Measurements from ENCODE around the gene SHH.

DNA sequence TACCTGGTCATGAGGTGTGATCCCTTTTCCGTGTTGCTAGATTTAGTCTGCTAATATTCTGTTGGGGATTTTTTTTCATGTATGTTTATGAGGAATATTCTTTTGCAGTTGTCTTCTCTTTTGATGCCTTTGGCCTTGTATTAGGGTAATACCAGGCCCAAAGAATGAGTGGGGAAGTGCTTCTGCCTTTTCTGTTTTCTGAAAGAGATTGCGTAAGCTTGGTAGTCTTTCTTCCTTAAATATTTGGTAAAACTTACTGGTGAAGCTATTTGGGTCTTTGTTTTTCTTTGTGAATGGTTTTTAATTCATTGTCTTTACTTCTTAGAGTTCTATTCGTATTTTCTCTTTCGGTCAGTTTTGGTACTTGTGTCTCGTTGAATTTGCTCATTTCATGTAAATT is 51.1 kb downstream of the SHH start:
- TF ChIP-seq ZNF70 (CRISPR knock-in tag; IDR thresholded peaks at IDR 0.05) (no peak), GLIS3 (CRISPR knock-in tag; IDR thresholded peaks at IDR 0.05) (no peak), RARB (CRISPR knock-in tag; IDR thresholded peaks at IDR 0.05) (no peak), BACH2 (CRISPR knock-in tag; IDR thresholded peaks at IDR 0.05; ENCODE audit: borderline replicate concordance) (no peak), ZFP30 (CRISPR knock-in tag; IDR thresholded peaks at IDR 0.05) (no peak), PPARA (CRISPR knock-in tag; IDR thresholded peaks at IDR 0.05; ENCODE audit: borderline replicate concordance) (no peak)
- TF ChIP-seq, protein P1, sequence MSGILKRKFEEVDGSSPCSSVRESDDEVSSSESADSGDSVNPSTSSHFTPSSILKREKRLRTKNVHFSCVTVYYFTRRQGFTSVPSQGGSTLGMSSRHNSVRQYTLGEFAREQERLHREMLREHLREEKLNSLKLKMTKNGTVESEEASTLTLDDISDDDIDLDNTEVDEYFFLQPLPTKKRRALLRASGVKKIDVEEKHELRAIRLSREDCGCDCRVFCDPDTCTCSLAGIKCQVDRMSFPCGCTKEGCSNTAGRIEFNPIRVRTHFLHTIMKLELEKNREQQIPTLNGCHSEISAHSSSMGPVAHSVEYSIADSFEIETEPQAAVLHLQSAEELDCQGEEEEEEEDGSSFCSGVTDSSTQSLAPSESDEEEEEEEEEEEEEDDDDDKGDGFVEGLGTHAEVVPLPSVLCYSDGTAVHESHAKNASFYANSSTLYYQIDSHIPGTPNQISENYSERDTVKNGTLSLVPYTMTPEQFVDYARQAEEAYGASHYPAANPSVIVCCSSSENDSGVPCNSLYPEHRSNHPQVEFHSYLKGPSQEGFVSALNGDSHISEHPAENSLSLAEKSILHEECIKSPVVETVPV (CRISPR knock-in tag; IDR thresholded peaks at IDR 0.05) = no peak
- TF ChIP-seq, protein P2, sequence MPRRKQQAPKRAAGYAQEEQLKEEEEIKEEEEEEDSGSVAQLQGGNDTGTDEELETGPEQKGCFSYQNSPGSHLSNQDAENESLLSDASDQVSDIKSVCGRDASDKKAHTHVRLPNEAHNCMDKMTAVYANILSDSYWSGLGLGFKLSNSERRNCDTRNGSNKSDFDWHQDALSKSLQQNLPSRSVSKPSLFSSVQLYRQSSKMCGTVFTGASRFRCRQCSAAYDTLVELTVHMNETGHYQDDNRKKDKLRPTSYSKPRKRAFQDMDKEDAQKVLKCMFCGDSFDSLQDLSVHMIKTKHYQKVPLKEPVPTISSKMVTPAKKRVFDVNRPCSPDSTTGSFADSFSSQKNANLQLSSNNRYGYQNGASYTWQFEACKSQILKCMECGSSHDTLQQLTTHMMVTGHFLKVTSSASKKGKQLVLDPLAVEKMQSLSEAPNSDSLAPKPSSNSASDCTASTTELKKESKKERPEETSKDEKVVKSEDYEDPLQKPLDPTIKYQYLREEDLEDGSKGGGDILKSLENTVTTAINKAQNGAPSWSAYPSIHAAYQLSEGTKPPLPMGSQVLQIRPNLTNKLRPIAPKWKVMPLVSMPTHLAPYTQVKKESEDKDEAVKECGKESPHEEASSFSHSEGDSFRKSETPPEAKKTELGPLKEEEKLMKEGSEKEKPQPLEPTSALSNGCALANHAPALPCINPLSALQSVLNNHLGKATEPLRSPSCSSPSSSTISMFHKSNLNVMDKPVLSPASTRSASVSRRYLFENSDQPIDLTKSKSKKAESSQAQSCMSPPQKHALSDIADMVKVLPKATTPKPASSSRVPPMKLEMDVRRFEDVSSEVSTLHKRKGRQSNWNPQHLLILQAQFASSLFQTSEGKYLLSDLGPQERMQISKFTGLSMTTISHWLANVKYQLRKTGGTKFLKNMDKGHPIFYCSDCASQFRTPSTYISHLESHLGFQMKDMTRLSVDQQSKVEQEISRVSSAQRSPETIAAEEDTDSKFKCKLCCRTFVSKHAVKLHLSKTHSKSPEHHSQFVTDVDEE (CRISPR knock-in tag; IDR thresholded peaks at IDR 0.05) = no peak

Data from SK-N-SH treated with all-trans-retinoic acid at 6 μM for 48 hours (cell line).